Vagina (tissue), 2 donors: ENCODE data around the gene SELENOV. TPM values are rescaled to one million over a fixed set of nuclear protein-coding genes. Genes with fewer than 3 reads are reported as not detected.

ENCODE experiments used
- DNase-seq, 2 donors: peaks; one replicate each; pipeline ENCODE4 v3.0.0-alpha.2; 2017; ENCODE audit errors: extremely low spot score in 2 of 2
- H3K27ac ChIP-seq: fragments of 200-600 bp; sonication (generic); one replicate; pipeline ENCODE4 v1.5.1; 2019
- H3K27me3 ChIP-seq: fragments of 200-600 bp; sonication (generic); one replicate; pipeline ENCODE4 v1.5.1; 2019
- H3K36me3 ChIP-seq, 2 donors: fragments of 200-600 bp; sonication (generic); one replicate each; pipeline ENCODE4 v1.5.1; 2017 to 2019
- H3K4me1 ChIP-seq: fragments of 200-600 bp; sonication (generic); one replicate; pipeline ENCODE4 v1.5.1; 2019
- H3K4me3 ChIP-seq, 2 donors: fragments of 200-600 bp; sonication (generic); 1 replicate in 1 of 2; 2 replicates in 1 of 2; pipeline ENCODE4 v1.5.1; 2016 to 2019
- H3K9me3 ChIP-seq: fragments of 200-600 bp; sonication (generic); one replicate; pipeline ENCODE4 v1.5.1; 2019
- CTCF ChIP-seq, 3 experiments: fragments of 450-650 bp in 2 of 3; fragments of 200-600 bp in 1 of 3; sonication (generic) in 1 of 3; IDR thresholded peaks; one replicate each; pipeline ENCODE4 v1.5.1; 2017 to 2019; ENCODE audit warnings: antibody characterized with exemption in 3 of 3, mild to moderate bottlenecking in 2 of 3, moderate library complexity in 2 of 3
- POLR2A ChIP-seq, 2 donors: fragments of 450-650 bp; IDR thresholded peaks; one replicate each; pipeline ENCODE4 v1.6.1; 2017; ENCODE audit warnings: antibody characterized with exemption in 2 of 2, mild to moderate bottlenecking in 2 of 2, moderate library complexity in 2 of 2
- POLR2AphosphoS5 ChIP-seq, 2 donors: sonication (generic); formaldehyde crosslinking; IDR thresholded peaks; one replicate each; pipeline ENCODE4 v1.9.0; 2017; ENCODE audit warnings: antibody characterized with exemption in 2 of 2, mild to moderate bottlenecking in 2 of 2, low read depth in 1 of 2; ENCODE audit not compliant: insufficient read depth in 1 of 2
- intact Hi-C: fragments of 100-400 bp; cut with DNase I; formaldehyde crosslinking; loops from one replicate; pipeline ENCODE4 v1.15.1; 2023
- total RNA-seq: library from RNA; depleted of rRNA; stranded (reverse); fragments of >200 nt; gene quantifications from one replicate; pipeline ENCODE4 v1.2.3, GENCODE V29; 2016

SELENOV gene
- not detected for total RNA-seq

DNA sequence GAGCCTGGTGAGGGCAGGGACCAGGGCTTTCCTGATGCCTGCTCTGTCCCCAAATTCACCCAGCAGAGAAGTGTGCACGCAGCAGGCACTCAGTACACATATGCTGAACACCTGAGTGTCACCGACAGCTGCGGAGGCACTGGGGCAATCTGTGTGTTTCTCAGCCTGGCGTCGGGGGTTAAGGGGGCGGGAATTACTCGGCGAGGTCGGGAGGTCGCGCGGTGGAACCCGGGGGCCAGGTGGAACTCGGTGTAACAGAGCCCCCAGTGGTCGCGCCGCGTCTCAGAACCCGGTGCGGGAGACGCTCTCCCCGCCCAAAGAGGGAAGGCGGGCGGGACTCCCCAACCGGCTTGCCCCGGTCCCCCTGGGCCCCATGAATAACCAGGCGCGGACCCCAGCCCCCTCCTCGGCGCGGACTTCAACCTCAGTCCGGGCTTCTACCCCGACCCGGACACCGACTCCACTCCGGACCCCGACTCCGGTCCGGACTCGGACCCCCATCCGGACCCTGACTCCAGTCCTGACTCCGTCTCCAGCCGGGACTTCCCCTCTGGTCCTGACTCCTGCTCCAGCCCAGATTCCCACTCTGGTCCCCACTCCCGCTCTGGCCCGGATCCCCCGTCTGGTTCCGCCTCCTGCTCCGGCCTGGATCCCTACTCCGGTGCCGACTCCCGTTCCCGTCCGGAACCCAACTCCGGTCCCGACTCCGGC, at the start of gene SELENOV:
Gene SELENOV, plus strand, starts transcription at position 300 of the 711 bp plus-strand sequence. Its CDS starts 74 bp downstream, at position 374.
- TF ChIP-seq CTCF (IDR thresholded peaks at IDR 0.05) (no peak), POLR2AphosphoS5 (IDR thresholded peaks at IDR 0.05; ENCODE audit: insufficient read depth in 1 of 2, low read depth in 1 of 2) (no peak), POLR2A (IDR thresholded peaks at IDR 0.05) (no peak)
- intact Hi-C loops: no loop called here
- Histone ChIP-seq H3K36me3 (no peaks in the 10 kb centered on the region), H3K27me3 (no peaks in the 10 kb centered on the region), H3K4me1 (peaks cover 12% of the 10 kb centered on the region), H3K4me3 (peak within 1 kb of the TSS; percentile 29 to 42), H3K9me3 (no peaks in the 10 kb centered on the region), H3K27ac (no peak within 1 kb of the TSS)
- DNase-seq: no peak

DNA sequence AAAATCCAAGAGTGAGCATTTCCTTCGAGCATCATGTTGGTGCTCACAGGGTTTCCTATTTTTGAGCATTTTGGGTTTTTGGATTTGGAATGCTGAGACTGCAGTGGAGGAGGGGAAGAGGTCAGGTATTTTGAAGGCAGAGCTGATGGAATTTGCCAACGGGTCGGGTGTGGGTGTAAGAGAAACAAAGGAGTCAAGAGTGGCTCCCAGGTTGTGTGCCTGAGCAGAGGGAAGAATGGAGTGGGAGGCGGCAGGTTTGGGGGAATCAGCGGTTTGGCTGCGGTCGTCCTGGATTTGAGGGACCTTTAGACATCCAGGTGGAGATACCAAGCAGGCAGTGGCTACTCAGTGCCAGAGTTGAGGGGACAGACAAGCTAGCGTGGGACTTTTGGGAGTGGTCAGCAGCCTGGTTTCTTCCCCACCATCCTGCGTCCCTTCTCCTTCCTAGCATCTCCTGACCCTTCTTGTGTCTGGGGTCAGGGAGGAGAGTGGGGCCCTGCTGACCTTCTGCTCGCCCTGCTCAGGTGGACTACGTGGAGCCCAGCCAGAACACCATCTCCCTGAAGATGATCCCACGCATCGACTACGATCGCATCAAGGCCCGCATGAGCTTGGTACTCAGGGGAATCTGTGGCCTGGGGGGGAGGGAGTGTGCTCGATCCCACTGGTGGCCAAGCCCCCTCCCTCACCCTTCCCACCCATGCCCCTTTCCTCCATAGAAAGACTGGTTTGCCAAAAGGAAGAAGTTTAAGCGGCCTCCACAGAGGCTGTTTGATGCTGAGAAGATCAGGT, 48.8 kb upstream of the SELENOV start:
- DNase-seq: no peak
- Histone ChIP-seq H3K27me3 (no peaks in the 10 kb centered on the region), H3K9me3 (no peaks in the 10 kb centered on the region), H3K4me1 (no peaks in the 10 kb centered on the region), H3K4me3 (no peak overlapping the region), H3K27ac (no peak overlapping the region), H3K36me3 (peaks cover 0 to 76% of the 10 kb centered on the region in 2 donors)
- intact Hi-C loops: no loop called here
- no peak for TF ChIP-seq CTCF (IDR thresholded peaks at IDR 0.05)
- no peak for TF ChIP-seq POLR2A (IDR thresholded peaks at IDR 0.05)
- TF ChIP-seq POLR2AphosphoS5 (IDR thresholded peaks at IDR 0.05; ENCODE audit: insufficient read depth in 1 of 2, low read depth in 1 of 2): no peak

DNA sequence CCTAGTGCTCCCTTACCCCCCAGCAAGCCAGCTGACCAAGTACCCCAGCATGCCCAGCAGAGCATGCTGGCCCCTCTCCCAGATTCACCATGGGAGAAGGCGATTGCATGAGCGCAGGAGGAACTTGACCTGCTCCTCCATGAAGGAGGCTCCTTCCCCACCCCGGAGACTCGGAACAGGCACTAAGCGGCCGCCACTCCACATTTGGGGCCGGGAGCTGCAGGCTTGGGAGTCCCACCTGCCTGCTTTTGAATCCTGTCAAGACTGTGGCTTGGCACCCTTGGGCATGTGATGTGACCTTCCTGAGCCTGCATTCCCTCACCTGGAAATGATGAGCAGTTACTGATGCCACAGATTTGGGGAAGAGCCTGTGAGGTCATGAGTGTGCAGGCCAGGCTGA, 47.0 kb upstream of the SELENOV start:
- H3K36me3 ChIP-seq: peaks cover 4 to 91% of the 10 kb centered on the region in 2 donors
- no peaks in the 10 kb centered on the region for H3K27me3 ChIP-seq
- no peak overlapping the region for H3K4me3 ChIP-seq
- H3K4me1 ChIP-seq: no peaks in the 10 kb centered on the region
- intact Hi-C loops: no loop called here
- no peak for DNase-seq
- TF ChIP-seq POLR2A (IDR thresholded peaks at IDR 0.05) (no peak), POLR2AphosphoS5 (IDR thresholded peaks at IDR 0.05; ENCODE audit: insufficient read depth in 1 of 2, low read depth in 1 of 2) (no peak), CTCF (IDR thresholded peaks at IDR 0.05) (no peak)
- no peaks in the 10 kb centered on the region for H3K9me3 ChIP-seq
- H3K27ac ChIP-seq: no peak overlapping the region

GRCh38 chr19:39469036-39469435, 45.9 kb upstream of the SELENOV start:
- Histone ChIP-seq H3K36me3 (peaks cover 4 to 98% of the 10 kb centered on the region in 2 donors), H3K27ac (no peak overlapping the region), H3K4me3 (no peak overlapping the region), H3K4me1 (no peaks in the 10 kb centered on the region), H3K27me3 (no peaks in the 10 kb centered on the region), H3K9me3 (no peaks in the 10 kb centered on the region)
- intact Hi-C loops: no loop called here
- no peak for DNase-seq
- TF ChIP-seq POLR2A (IDR thresholded peaks at IDR 0.05): no peak

DNA sequence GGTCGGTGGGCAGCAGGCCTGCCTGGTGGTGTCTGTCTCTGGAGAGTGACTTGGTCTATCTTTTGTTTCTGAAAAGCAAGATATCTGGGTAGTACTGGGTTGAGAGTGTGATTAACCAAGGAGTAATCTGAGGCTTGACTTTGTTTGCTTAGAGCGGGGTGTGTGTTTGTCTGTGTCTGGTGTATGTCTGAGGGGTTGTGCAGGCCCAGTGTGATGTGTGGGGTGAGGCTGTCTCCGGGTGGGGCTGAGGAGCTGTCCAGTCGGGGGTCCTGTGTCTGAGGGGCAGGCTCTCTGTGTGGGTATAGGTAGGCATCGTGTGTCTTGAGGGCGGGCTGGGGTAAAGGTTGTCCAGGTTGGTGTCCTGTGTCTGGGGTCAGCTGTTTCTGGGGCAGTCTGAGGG, 45.4 kb upstream of the SELENOV start:
- H3K9me3 ChIP-seq: no peaks in the 10 kb centered on the region
- H3K36me3 ChIP-seq: peaks cover 4 to 98% of the 10 kb centered on the region in 2 donors
- H3K27ac ChIP-seq: no peak overlapping the region
- no peak for TF ChIP-seq POLR2AphosphoS5 (IDR thresholded peaks at IDR 0.05; ENCODE audit: insufficient read depth in 1 of 2, low read depth in 1 of 2)
- no peak for TF ChIP-seq POLR2A (IDR thresholded peaks at IDR 0.05)
- no peak for TF ChIP-seq CTCF (IDR thresholded peaks at IDR 0.05)
- H3K4me3 ChIP-seq: no peak overlapping the region
- intact Hi-C loops: no loop called here
- no peak for DNase-seq
- H3K27me3 ChIP-seq: no peaks in the 10 kb centered on the region
- H3K4me1 ChIP-seq: no peaks in the 10 kb centered on the region
